NCI-H128 (cell line): ENCODE data around the gene STRIT1.
"Not testable (repeated sequence)": the region's sequence is repeated elsewhere in the genome, so short reads cannot be mapped to it uniquely, and the experiment has no call there.

Experiments
- DNase-seq: peaks from one replicate; lab custom pipeline; 2025; ENCODE audit not compliant: unreplicated experiment; lab: John Stamatoyannopoulos, UW

STRIT1 gene

GRCh38 chr3:155313916-155314315, 20.4 kb upstream of the STRIT1 start:
- no peak for DNase-seq

GRCh38 chr3:155313300-155313699, 19.8 kb upstream of the STRIT1 start:
- DNase-seq: no peak

- DNase-seq: no peak
These were observed 19.3 kb upstream of the STRIT1 start for GRCh38 chr3:155312781-155313180.

DNA sequence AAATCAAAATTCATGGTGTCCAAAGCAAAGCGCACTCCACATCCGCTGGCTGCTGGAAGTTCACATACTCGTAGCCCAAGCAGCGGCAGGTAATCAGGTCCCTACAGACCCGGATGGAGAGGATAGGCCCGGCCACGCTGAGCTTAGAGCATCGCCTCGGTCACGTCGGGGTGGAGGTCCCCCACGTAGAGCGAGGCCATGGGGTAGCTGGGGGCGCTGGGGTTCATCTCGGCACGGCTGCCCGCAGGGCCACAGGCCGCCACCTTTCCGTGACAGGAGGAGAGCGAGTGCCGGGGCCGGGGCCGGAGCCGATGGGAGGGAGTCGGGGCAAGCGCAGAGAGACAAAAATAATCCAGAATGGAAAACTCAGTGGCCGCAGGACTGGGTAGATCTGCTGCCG, 16.1 kb upstream of the STRIT1 start:
- DNase-seq: no peak

DNA sequence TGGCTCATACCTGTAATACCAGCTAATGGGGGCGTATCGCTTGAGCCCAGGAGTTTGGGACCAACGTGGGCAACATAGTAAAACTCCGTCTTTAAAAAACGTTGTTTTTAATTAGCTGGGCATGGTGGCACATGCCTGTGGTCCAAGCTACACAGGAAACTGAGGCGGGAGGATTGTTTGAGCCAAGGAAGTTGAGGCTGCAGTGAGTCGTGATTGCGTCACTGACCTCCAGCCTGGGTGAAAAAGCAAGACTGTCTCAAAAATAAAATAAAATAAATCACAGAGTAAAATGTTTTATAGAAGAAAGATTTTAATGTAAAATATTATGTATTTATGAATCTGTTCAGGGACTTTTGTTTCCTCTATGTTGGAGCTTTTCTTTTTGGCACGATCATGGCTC, 15.3 kb upstream of the STRIT1 start:
- DNase-seq: no peak

DNA sequence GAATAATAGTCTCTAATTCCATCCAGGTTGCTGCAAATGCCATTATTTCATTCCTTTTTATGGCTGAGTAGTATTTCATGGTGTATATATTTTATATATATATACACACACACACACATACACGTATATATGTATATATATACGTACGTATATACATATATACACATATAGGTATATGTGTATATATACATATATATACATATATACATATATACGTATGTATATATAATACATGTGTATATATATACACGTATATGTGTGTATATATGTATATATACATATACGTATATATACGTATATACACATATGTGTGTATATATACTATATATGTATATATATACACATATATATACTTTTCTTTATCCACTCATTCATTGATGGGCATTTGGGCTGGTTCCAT, 13.7 kb upstream of the STRIT1 start:
- no peak for DNase-seq

GRCh38 chr3:155304394-155304793, 10.9 kb upstream of the STRIT1 start:
- DNase-seq: no peak

DNA sequence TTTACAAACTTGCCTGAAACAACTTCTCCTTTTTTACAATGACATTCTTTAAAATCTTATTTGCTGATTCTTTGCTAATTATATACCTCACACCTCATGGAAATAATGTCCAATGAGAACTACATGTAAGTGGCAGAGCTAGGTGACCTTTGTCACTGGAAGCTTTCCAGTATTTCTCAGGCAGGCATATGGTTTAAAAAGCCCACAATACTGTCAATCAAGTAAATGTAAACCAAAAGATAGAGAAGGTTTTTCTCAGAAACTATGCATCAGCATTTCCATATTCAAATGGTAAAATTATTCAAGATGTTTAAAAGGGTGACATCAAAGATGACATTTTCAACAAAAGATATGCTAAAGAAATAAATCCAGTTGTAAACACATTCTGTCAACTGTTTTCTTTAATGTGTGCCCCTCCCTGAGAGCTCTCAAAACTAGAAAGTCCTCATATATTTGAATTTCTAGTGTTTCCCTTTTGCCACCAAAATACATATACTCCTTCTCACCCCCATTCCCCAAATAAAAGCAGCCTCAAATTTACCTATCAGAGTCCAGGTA, 10.1 kb upstream of the STRIT1 start:
- DNase-seq: no peak

GRCh38 chr3:155302891-155303290, 9.4 kb upstream of the STRIT1 start:
- DNase-seq: no peak

DNA sequence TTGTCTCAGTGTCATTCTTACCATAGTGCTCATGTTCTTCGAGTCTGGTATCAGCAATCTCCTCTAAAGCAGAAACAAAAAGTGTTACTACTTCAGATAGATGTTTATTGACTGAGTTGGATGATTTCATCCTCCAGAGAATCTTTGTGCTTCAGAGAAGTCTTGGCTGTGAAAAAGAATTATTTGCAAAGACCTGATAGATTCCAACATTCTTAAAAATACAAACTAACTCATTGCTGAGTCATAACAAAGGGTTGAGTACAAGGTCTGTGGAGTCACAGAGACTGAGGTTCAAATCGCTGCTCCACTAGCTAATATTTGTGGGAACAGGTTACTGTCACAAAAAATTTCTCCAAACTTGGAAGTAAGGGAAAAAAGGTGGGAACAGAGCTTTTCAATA, 9.0 kb upstream of the STRIT1 start:
- DNase-seq: no peak

DNA sequence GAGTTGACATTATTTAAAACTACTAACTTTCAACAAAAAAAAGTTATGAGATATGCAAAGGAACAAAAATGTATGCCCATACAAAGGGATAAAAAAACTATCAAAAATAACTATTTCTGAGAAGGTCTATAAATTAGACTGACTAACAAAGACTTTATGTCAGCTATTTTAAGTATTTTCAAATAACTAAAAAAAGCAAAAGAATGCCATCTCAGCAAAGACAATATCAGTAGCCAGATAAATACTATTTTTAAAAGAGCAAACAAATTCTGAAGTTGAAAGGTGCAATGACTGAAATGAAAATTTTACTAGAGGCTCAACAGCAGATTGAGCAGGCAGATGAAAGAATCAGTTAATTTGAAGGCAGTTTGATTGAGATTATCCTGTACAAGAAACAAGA, 3.6 kb upstream of the STRIT1 start:
- no peak for DNase-seq

GRCh38 chr3:155296413-155296812, 2.9 kb upstream of the STRIT1 start:
- DNase-seq: no peak

DNA sequence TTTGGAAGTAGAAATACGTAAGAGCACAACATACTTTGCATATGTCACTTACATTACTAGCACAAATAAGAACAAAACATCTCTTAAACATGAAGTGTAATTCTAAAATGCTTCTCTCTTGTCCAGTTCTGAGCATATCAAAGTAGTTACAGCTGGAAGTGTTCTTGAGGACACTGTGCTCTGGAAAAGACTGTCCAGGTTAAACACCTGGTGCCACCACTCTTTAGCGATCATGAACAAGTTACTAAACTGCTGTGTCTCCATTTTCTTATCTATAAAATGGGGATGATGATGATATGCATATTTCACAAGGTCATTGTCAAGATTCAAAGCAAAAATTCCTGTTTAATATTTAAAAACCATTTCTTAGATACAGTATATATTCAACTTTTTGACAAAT, 790 bp downstream of the STRIT1 start:
- DNase-seq: no peak

DNA sequence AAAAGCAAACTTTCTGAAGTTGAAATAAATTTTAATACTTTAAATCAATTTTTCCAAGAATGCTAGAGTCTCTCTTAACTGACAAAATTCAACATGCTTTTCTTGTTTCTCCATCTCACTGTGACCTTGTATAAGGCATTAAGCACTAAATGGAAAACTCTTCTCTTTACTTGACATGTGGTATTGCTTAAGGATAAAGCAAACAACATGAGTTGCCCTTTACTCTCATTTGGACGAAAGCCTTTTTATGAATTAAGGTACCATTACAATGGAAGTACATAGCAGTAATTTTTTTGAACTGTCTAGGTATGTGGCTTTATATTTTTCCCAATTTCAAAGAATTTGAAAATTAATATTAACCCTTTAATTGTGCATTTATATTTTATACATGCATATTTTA, 1.4 kb downstream of the STRIT1 start:
- DNase-seq: no peak

DNA sequence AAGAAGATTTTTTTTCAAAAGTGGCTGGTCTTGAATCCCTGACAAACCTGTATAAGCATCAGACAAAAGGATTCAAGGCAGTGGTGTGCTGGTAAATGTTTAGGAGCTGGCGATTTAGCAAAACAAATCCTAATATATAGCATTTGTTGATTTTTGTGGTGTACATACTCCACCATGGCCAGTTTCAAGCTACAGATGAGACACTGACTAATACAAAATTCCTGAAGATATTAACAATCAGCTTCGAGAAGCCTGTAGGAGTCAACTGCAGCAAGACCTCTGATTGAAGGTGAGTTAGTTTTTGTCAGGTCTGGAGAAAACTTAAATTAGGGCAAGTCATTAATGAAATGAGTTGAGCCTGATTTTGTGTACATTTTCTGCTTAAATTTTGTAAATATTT, 6.7 kb downstream of the STRIT1 start:
- no peak for DNase-seq

GRCh38 chr3:155285936-155286335, 7.5 kb downstream of the STRIT1 start:
- no peak for DNase-seq

- DNase-seq: no peak
These were observed 10.1 kb downstream of the STRIT1 start for GRCh38 chr3:155283092-155284056.

DNA sequence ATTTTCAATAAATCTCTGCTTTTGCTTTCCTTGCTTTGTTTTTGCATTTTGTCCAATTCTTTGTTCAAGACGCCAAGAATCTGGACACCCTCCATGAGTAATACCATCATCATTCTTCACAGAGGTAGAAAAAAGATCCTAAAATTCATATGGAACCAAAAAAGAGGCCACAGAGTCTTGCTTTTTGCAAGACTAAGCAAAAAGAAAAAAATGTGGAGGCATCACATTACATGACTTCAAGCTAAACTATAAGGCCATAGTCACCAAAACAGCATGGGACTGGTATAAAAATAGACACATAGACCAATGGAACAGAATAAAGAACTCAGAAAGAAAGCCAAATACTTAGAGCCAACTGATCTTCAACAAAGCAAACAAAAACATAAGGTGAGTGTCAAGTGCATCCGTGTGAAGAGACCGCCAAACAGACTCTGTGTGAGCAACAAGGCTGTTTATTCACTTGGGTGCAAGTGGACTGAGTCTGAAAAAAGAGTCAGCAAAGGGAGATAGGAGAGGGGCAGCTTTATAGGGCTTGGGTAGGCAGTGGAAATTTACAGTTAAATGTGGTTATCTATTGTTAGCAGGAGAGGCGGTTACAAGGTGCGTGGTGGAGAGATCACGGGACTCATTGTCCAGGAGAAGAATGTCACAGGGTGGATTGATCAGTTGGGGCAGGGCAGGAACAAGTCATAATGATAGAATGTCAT, 10.9 kb downstream of the STRIT1 start:
- DNase-seq: no peak

GRCh38 chr3:155281912-155282311, 11.6 kb downstream of the STRIT1 start:
- no peak for DNase-seq

DNA sequence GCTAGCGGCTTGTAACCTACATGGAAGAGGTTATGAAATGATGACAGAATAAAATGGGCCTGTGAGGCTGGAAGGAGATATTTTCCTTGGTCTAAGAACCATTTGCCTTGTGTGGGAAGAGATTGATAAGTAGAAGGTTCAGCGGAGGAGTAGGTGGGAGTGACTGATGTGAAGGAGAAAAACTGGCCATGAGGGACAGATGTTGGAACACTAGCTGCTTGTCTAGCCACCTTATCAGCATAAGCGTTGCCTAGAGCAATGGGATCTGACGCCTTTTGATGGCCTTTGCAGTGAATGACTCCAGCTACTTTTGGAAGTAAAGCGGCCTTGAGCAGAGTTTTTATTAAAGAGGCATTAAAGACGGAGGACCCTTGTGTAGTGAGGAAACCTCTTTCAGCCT, 17.4 kb downstream of the STRIT1 start:
- not testable (repeated sequence) for DNase-seq

- not testable (repeated sequence) for DNase-seq
These were observed 18.2 kb downstream of the STRIT1 start for GRCh38 chr3:155275159-155275754.

- not testable (repeated sequence) for DNase-seq
These were observed 19.0 kb downstream of the STRIT1 start for GRCh38 chr3:155274435-155274834.
